Esophagus squamous epithelium (tissue), 5 donors: Measurements from ENCODE around the gene CMYA5. TPM values are rescaled to one million over a fixed set of nuclear protein-coding genes. Genes with fewer than 3 reads are reported as not detected.

ENCODE experiments used
- DNase-seq: peaks from one replicate; lab custom pipeline; 2025; lab: John Stamatoyannopoulos, UW
- H3K27ac ChIP-seq, 4 donors: fragments of 200-600 bp; sonication (generic); one replicate each; pipeline ENCODE4 v1.5.1; 2016 to 2019; ENCODE audit warnings: mild to moderate bottlenecking in 1 of 4
- H3K27me3 ChIP-seq, 4 donors: fragments of 200-600 bp; sonication (generic); 1 replicate in 3 of 4; 2 replicates in 1 of 4; pipeline versions ENCODE4 v1.5.1 to v1.6.0; 2017 to 2021; ENCODE audit warnings: antibody characterized with exemption in 1 of 4
- H3K36me3 ChIP-seq, 3 donors: fragments of 200-600 bp; sonication (generic); one replicate each; pipeline ENCODE4 v1.5.1; 2016 to 2019
- H3K4me1 ChIP-seq, 3 donors: fragments of 200-600 bp; sonication (generic); one replicate each; pipeline ENCODE4 v1.5.1; 2017 to 2019
- H3K4me3 ChIP-seq, 4 donors: fragments of 200-600 bp; sonication (generic); 1 replicate in 3 of 4; 2 replicates in 1 of 4; pipeline ENCODE4 v1.5.1; 2016 to 2019; ENCODE audit warnings: mild to moderate bottlenecking in 2 of 4, moderate library complexity in 1 of 4
- H3K9me3 ChIP-seq, 3 donors: fragments of 200-600 bp; sonication (generic); one replicate each; pipeline ENCODE4 v1.5.1; 2016 to 2019
- CTCF ChIP-seq, 6 experiments: fragments of 450-650 bp in 4 of 6; fragments of 200-600 bp in 2 of 6; sonication (generic) in 2 of 6; IDR thresholded peaks; one replicate each; pipeline ENCODE4 v1.5.1; 2016 to 2019; ENCODE audit warnings: antibody characterized with exemption in 6 of 6, mild to moderate bottlenecking in 4 of 6, moderate library complexity in 4 of 6
- POLR2A ChIP-seq, 4 donors: fragments of 450-650 bp; IDR thresholded peaks; one replicate each; pipeline ENCODE4 v1.6.1; 2017; ENCODE audit warnings: antibody characterized with exemption in 4 of 4, mild to moderate bottlenecking in 4 of 4, moderate library complexity in 3 of 4
- WGBS, 2 donors: methylation state at CpG; one replicate each; pipeline ENCODE4 v1.1.5; 2018; 5-methylcytosine and 5-hydroxymethylcytosine counted together
- intact Hi-C: fragments of 100-400 bp; cut with DNase I; formaldehyde crosslinking; loops from one replicate; pipeline ENCODE4 v1.15.0; 2022
- total RNA-seq, 4 donors: library from RNA; depleted of rRNA; stranded (reverse); fragments of >200 nt; gene quantifications; one replicate each; pipeline ENCODE4 v1.1.0, GENCODE V29; 2016
- donor health status: DM: yes; HTN: yes; CAD: no.

Gene CMYA5
- total RNA-seq, 4 donors from 2014 or later, result 0.11 to 3.6 (median 0.81) TPM

GRCh38 chr5:79785983-79786382 lies 96.3 kb downstream of the CMYA5 start:
- Histone ChIP-seq H3K9me3 (no peaks in the 10 kb centered on the region), H3K4me1 (no peaks in the 10 kb centered on the region), H3K4me3 (no peak overlapping the region), H3K27ac (no peak overlapping the region), H3K27me3 (no peaks in the 10 kb centered on the region), H3K36me3 (no peaks in the 10 kb centered on the region)
- no peak for DNase-seq
- 93 to 100% methylated on average over 3 of the region's 4 CpGs for WGBS, 2 donors
- intact Hi-C loops, result no loop called here
- TF ChIP-seq POLR2A (IDR thresholded peaks at IDR 0.05) (no peak), CTCF (IDR thresholded peaks at IDR 0.05) (no peak)

- TF ChIP-seq POLR2A (IDR thresholded peaks at IDR 0.05) (no peak), CTCF (IDR thresholded peaks at IDR 0.05) (no peak)
- Histone ChIP-seq H3K27me3 (no peaks in the 10 kb centered on the region), H3K9me3 (no peaks in the 10 kb centered on the region), H3K4me1 (no peaks in the 10 kb centered on the region), H3K27ac (no peak overlapping the region), H3K4me3 (no peak overlapping the region), H3K36me3 (no peaks in the 10 kb centered on the region)
- intact Hi-C loops, result no loop called here
- DNase-seq, result no peak
- 53 to 75% methylated on average over 1 of the region's 1 CpG for WGBS, 2 donors
Observed at GRCh38 chr5:79787448-79787847, 97.8 kb downstream of the CMYA5 start.

GRCh38 chr5:79791843-79792242 lies 102.2 kb downstream of the CMYA5 start:
- TF ChIP-seq POLR2A (IDR thresholded peaks at IDR 0.05) (no peak), CTCF (IDR thresholded peaks at IDR 0.05) (no peak)
- H3K27ac ChIP-seq, result no peak overlapping the region
- peaks cover 0 to 7% (median 0%) of the 10 kb centered on the region in 3 donors for H3K4me1 ChIP-seq
- 83% methylated on average over 3 of the region's 3 CpGs for WGBS, 2 donors
- no peaks in the 10 kb centered on the region for H3K9me3 ChIP-seq
- H3K27me3 ChIP-seq, result no peaks in the 10 kb centered on the region
- H3K36me3 ChIP-seq, result no peaks in the 10 kb centered on the region
- intact Hi-C loops, result no loop called here
- H3K4me3 ChIP-seq, result no peak overlapping the region
- no peak for DNase-seq

GRCh38 chr5:79792463-79792862 lies 102.8 kb downstream of the CMYA5 start:
- Histone ChIP-seq H3K27ac (no peak overlapping the region), H3K4me3 (no peak overlapping the region), H3K9me3 (no peaks in the 10 kb centered on the region), H3K4me1 (peaks cover 0 to 7% (median 0%) of the 10 kb centered on the region in 3 donors), H3K27me3 (no peaks in the 10 kb centered on the region), H3K36me3 (no peaks in the 10 kb centered on the region)
- DNase-seq, result no peak
- intact Hi-C loops, result no loop called here
- TF ChIP-seq CTCF (IDR thresholded peaks at IDR 0.05) (no peak), POLR2A (IDR thresholded peaks at IDR 0.05) (no peak)

- DNase-seq, result no peak
- Histone ChIP-seq H3K4me3 (no peak overlapping the region), H3K27me3 (no peaks in the 10 kb centered on the region), H3K4me1 (peaks cover 0 to 7% (median 0%) of the 10 kb centered on the region in 3 donors), H3K27ac (no peak overlapping the region), H3K9me3 (no peaks in the 10 kb centered on the region), H3K36me3 (no peaks in the 10 kb centered on the region)
- intact Hi-C loops, result no loop called here
- WGBS, 2 donors, result 80% methylated on average over 1 of the region's 7 CpGs; no CpG with 5 or more reads in 1 of the 2 donors
- TF ChIP-seq POLR2A (IDR thresholded peaks at IDR 0.05), result no peak
- TF ChIP-seq CTCF (IDR thresholded peaks at IDR 0.05), result no peak
Observed at GRCh38 chr5:79793304-79793703, 103.7 kb downstream of the CMYA5 start.
